Glomerular visceral epithelial cell (primary cell): ENCODE results near the gene ADORA2A.

Experiments
- DNase-seq: peaks from one replicate; pipeline ENCODE4 v3.0.0-alpha.2; 2016; ENCODE audit errors: extremely low spot score

Gene ADORA2A

GRCh38 chr22:24453853-24454252 lies 26.5 kb downstream of the ADORA2A start:
- no peak for DNase-seq

GRCh38 chr22:24455039-24455438 lies 27.6 kb downstream of the ADORA2A start:
- DNase-seq = no peak

GRCh38 chr22:24455751-24456426 lies 28.5 kb downstream of the ADORA2A start:
- no peak for DNase-seq

- DNase-seq = no peak
Measured at GRCh38 chr22:24457894-24458420, 30.6 kb downstream of the ADORA2A start.

- no peak for DNase-seq
Measured at GRCh38 chr22:24459911-24460310, 32.5 kb downstream of the ADORA2A start.

GRCh38 chr22:24460418-24461089 lies 33.2 kb downstream of the ADORA2A start:
- DNase-seq = no peak

GRCh38 chr22:24463071-24463760 lies 35.8 kb downstream of the ADORA2A start:
- no peak for DNase-seq

GRCh38 chr22:24465566-24465965 lies 38.2 kb downstream of the ADORA2A start:
- peak; percentile 34 for DNase-seq

GRCh38 chr22:24465975-24466374 lies 38.6 kb downstream of the ADORA2A start:
- no peak for DNase-seq

GRCh38 chr22:24466716-24467328 lies 39.4 kb downstream of the ADORA2A start:
- peak; percentile 60 for DNase-seq

GRCh38 chr22:24467340-24467739 lies 39.9 kb downstream of the ADORA2A start:
- DNase-seq = no peak

- DNase-seq = no peak
Measured at GRCh38 chr22:24471570-24471969, 44.2 kb downstream of the ADORA2A start.

GRCh38 chr22:24473284-24473683 lies 45.9 kb downstream of the ADORA2A start:
- DNase-seq = no peak

- DNase-seq = peak; percentile 85
Measured at GRCh38 chr22:24474221-24474620, 46.8 kb downstream of the ADORA2A start.

- DNase-seq = peak; percentile 12
Measured at GRCh38 chr22:24474649-24475255, 47.4 kb downstream of the ADORA2A start.

GRCh38 chr22:24481641-24482040 lies 54.2 kb downstream of the ADORA2A start:
- no peak for DNase-seq

GRCh38 chr22:24482575-24482974 lies 55.2 kb downstream of the ADORA2A start:
- DNase-seq = peak; percentile 45

- DNase-seq = no peak
Measured at GRCh38 chr22:24482998-24483397, 55.6 kb downstream of the ADORA2A start.

- no peak for DNase-seq
Measured at GRCh38 chr22:24483976-24484545, 56.7 kb downstream of the ADORA2A start.

- DNase-seq = no peak
Measured at GRCh38 chr22:24485170-24485569, 57.8 kb downstream of the ADORA2A start.

- DNase-seq = no peak
Measured at GRCh38 chr22:24485608-24486007, 58.2 kb downstream of the ADORA2A start.
